ENCODE results near the gene TMEM109.

The TMEM109 gene

GRCh38 chr11:60926500-60926899 is 12.5 kb downstream of the TMEM109 start:
- no peak for DNase-seq

GRCh38 chr11:60927061-60927592 is 13.2 kb downstream of the TMEM109 start:
- DNase-seq, result no peak

GRCh38 chr11:60927600-60927999 is 13.6 kb downstream of the TMEM109 start:
- no peak for DNase-seq

GRCh38 chr11:60928563-60929001 is 14.6 kb downstream of the TMEM109 start:
- no peak for DNase-seq

DNA sequence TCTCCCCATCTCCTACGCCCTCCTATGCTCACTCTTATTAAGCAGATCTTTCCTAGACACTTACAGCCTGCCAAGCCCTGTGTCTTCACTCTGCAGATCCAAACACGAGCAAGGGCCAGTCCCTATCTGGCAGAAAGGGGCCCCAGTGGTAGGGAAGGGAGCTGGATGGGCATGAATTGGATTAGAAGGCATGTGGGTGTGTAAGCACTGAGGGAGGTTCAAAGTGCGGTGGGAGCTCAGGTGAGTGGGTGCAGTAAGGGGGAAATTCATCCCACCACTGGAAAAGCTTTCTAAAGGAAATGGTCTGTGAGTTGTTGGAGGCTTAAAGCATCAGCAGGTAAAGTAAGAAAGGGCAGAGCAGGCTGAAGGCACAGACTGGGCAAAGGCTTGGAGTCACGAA is 15.8 kb downstream of the TMEM109 start:
- DNase-seq, result no peak

DNA sequence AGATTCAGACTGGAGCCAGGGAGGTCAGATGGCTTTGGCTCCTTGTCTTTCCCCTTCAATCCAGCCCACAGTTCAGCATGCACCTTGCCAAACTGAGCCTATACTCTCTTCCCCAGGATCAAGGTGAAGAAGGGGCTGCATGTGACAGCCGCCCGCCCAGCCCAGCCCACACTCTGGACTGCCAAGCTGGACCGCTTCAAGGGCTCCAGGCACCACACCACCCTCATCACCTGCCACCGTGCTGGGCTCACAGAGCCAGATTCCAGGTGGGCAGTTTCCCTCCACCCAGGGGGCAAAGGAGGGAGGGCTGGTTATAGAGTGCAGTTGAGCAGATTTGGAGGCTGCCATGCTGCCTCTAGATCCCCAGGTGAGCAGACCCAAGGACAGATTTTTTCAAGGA is 16.4 kb downstream of the TMEM109 start:
- DNase-seq, result no peak

DNA sequence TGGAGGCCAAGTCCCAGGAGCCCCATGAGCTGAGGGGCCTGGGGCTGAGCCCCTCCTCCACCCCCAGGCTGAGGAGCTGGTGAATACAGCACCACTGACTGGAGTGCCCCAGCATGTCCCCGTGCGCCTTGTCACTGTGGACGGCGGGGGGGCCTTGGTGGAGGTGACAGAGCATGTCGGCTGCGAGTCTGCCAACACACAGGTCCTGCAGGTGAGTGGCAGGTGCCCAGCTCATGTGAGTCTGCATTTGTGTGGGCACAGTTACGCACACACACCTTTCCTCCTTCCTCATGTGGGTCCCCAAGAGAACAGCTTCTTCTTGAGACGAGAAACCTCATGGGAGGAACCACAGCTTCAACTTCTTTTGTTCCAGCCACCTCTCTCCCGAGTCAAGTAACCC is 18.0 kb downstream of the TMEM109 start:
- no peak for DNase-seq

GRCh38 chr11:60932605-60933356 is 18.8 kb downstream of the TMEM109 start:
- no peak for DNase-seq

DNA sequence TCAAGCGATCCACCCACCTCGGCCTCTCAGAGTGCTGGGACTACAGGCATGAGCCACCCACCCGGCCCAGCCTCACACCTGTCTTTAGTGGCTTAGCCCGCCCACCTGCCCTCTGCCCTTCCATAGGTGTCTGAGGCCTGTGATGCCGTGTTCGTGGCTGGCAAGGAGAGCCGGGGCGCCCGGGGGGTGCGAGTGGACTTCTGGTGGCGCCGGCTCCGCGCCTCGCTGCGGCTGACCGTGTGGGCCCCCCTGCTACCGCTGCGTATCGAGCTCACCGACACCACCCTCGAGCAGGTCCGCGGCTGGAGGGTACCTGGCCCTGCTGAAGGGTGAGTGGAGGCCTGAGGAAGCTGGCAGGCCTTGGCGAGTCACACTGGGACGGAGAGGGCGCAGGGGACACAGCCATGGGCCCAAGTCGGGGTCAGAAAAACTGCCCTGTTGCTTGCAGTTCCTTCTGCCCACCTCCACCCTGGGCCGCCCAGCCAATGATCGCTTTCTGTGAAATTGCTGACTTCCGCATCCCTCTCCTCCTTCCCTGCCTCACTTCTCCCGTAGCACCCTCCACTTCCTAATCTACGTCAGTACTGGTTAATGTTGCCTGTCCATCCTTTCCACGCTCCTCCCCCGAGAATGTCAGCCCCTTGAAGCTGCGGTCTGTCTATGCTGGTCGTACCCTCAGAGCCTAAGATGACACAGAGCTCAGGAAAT is 19.6 kb downstream of the TMEM109 start:
- no peak for DNase-seq

DNA sequence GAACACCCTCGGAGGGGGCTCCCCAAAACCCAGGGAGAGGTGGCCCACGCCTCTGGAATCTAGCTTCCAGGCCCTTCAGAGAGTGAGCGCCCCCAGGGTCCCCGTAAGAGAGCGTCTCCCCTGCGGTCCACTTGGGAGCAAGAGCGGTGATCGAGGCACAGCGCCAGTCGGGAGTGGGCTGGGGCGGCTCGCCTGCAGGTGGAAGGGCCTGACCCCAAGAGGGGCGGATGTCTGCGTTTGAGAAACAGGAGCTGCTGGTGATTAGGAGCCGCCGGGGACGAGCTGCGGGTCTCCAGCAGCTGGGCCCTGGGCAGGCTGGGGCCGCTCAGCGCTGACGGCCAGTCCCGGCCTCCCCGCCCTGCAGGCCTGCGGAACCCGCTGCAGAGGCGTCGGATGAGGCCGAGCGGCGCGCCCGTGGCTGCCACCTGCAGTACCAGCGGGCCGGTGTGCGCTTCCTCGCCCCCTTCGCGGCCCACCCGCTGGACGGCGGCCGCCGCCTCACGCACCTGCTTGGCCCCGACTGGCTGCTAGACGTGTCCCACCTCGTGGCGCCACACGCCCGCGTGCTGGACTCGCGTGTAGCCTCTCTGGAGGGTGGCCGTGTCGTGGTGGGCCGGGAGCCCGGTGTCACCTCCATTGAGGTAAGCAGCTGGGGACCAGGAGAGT is 20.3 kb downstream of the TMEM109 start:
- DNase-seq, result no peak

DNA sequence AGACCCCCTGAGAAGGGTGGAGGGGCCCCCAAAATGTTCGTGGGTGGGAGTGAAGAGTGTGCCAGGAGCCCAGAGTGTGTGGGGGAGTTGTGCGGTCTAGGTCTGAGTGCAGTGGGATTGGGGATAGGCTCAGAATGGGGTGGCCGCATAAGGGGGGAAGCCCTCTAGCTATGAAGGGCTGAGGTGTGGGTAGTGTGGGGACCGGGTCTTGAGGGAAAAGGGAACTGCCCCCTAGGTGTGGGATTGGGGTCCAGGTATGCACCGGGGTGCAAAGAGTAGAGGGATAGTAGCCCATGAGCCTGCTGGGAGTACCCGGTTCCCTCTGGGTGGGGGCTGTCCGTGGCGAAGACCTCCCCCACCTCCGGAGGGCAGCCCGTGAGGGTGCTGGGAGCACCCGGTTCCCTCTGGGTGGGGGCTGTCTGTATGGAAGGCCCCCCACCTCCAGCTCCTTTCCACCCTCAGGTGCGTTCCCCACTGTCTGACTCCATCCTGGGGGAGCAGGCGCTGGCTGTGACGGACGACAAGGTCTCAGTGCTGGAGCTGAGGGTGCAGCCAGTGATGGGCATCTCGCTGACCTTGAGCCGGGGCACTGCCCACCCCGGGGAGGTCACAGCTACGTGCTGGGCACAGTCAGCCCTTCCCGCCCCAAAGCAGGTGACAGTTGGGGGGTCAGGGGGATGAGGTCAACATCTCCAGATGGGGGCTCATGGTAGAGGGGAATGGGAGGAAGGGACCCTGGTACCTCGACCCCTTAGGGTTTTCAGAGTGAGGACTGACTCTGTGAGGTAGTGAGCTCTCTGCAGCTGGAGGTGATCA is 21.0 kb downstream of the TMEM109 start:
- no peak for DNase-seq

DNA sequence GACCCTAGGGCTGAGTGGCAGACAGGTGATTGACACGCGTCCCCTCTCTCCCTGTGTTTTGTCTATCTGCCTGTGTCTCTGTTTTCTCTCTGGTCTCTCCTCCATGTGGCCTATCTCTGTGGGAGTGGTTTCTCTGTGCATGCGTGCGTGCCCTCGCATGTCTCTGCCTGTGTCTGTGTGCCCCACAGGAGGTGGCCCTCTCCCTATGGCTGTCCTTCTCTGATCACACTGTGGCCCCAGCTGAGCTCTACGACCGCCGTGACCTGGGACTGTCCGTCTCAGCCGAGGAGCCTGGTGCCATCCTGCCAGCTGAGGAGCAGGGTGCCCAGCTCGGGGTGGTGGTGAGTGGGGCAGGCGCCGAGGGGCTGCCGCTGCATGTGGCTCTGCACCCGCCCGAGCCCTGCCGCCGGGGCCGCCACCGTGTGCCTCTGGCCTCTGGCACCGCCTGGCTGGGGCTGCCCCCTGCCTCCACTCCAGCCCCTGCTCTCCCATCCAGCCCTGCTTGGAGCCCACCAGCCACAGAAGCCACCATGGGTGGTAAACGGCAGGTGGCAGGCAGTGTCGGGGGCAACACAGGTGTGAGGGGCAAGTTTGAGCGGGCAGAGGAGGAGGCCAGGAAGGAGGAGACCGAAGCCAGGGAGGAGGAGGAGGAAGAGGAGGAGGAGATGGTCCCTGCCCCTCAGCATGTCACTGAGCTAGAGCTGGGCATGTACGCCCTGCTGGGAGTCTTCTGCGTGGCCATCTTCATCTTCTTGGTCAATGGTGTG is 21.9 kb downstream of the TMEM109 start:
- no peak for DNase-seq

- DNase-seq, result no peak
These were observed 22.6 kb downstream of the TMEM109 start for GRCh38 chr11:60936467-60937143.

- no peak for DNase-seq
These were observed 23.2 kb downstream of the TMEM109 start for GRCh38 chr11:60937144-60937527.

GRCh38 chr11:60937811-60938210 is 23.9 kb downstream of the TMEM109 start:
- no peak for DNase-seq

- no peak for DNase-seq
These were observed 24.5 kb downstream of the TMEM109 start for GRCh38 chr11:60938500-60938899.

GRCh38 chr11:60939301-60939700 is 25.3 kb downstream of the TMEM109 start:
- no peak for DNase-seq

GRCh38 chr11:60939855-60940254 is 25.9 kb downstream of the TMEM109 start:
- DNase-seq, result no peak

GRCh38 chr11:60941371-60942119 is 27.6 kb downstream of the TMEM109 start:
- no peak for DNase-seq

DNA sequence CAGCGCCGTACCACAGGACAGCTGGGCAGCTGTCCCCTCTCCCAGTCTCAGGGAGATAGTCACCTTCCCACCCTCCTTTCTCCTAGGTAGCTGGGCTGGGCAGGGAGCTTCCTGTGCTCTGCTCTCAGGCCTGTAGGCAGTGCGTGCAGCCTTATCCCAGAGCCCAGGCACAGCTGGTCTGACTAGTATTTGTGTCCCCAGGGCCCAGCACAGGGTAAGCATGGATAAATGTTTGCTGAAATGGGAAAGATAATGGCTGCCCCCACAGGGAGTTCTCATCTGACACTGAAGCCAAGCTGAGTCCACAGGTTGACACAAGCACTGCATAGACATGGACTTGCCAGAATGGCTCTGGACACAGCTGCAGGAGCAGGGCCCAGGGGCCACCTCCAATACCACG is 28.3 kb downstream of the TMEM109 start:
- DNase-seq, result no peak
